PFSK-1 (cell line): ENCODE data around the gene TRPM5.

Experiments
- FOXP2 ChIP-seq: optimal IDR thresholded peaks from 2 replicates; pipeline ENCODE3; 2011; ENCODE audit warnings: borderline replicate concordance, control low read depth, inconsistent platforms; ENCODE audit not compliant: insufficient read depth; ENCODE audit errors: extremely low read length, extremely low read depth
- POLR2AphosphoS5 ChIP-seq: IDR thresholded peaks from 2 replicates; pipeline ENCODE4 v1.6.1; 2012; ENCODE audit warnings: low read depth, mild to moderate bottlenecking, control low read depth, low read length, moderate library complexity
- REST ChIP-seq, 2 experiments: IDR thresholded peaks; 2 replicates each; pipeline versions ENCODE4 v1.6.1 to v1.8.0; 2011 to 2012; ENCODE audit warnings: low read depth in 2 of 2, low read length in 2 of 2, control low read depth in 1 of 2, inconsistent platforms in 1 of 2, mild to moderate bottlenecking in 1 of 2, moderate library complexity in 1 of 2; ENCODE audit not compliant: insufficient read depth in 1 of 2
- SIN3A ChIP-seq: IDR thresholded peaks from 2 replicates; pipeline ENCODE4 v1.6.1; 2012; ENCODE audit warnings: mild to moderate bottlenecking, low read length, moderate library complexity, borderline replicate concordance; ENCODE audit not compliant: insufficient read depth
- TAF1 ChIP-seq: IDR thresholded peaks from 2 replicates; pipeline ENCODE4 v1.6.1; 2012; ENCODE audit warnings: low read length, control low read depth, borderline replicate concordance; ENCODE audit not compliant: insufficient read depth

The TRPM5 gene

GRCh38 chr11:2406878-2407410, 37.4 kb downstream of the TRPM5 start:
- TF ChIP-seq TAF1 = no peak
- TF ChIP-seq REST (IDR thresholded peaks at IDR 0.05; ENCODE audit: insufficient read depth in 1 of 2, low read depth in 2 of 2, low read length in 2 of 2) = no peak
- no peak for TF ChIP-seq POLR2AphosphoS5
- TF ChIP-seq SIN3A = no peak
- TF ChIP-seq FOXP2 = no peak

DNA sequence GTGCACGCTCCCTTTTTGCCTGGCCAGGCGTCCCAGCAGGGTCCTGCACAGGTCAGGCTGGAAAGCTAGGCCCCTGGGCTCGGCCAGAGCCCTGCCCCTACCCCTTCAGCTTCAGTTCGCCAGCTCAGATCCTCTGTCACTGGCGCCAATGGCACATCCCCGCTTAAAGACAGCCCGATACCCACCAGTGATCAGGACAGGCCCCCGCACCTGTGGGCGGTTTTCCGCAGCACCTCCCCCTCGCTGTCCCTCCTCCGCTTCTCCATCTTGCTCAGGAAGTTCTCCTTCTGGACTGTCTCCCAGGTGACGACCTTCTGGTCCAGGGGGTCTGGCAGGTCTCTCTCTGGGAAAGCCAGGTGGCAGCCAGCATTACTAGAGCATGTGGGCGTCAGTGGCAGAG, 37.9 kb downstream of the TRPM5 start:
- TF ChIP-seq REST (IDR thresholded peaks at IDR 0.05; ENCODE audit: insufficient read depth in 1 of 2, low read depth in 2 of 2, low read length in 2 of 2) (no peak), POLR2AphosphoS5 (no peak), SIN3A (no peak), FOXP2 (no peak), TAF1 (no peak)

DNA sequence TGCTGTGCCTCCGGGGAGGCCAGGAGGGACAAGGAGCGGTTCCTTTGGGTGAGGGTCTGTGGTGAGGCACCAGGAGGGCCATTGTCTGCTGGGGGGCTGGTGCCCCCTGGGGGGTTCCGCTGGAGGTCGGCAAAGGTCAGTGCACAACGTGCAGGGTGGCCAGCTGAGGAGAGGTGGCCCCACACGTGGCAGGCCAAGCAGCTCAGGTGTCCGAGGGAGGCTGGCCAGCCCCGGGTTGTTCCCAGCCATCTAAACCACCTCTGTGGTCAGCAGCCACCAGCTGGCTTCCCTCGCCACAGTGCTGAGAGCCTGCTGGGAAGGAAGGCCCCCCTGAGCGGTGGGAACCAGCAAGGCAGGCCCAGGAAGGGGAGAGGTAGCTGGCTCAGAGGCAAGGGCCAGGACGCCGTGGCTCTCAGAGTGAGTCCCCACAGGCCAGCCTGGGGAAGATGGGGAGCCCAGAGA, 39.5 kb downstream of the TRPM5 start:
- TF ChIP-seq TAF1 = no peak
- TF ChIP-seq POLR2AphosphoS5 = no peak
- TF ChIP-seq FOXP2 = no peak
- no peak for TF ChIP-seq REST (IDR thresholded peaks at IDR 0.05; ENCODE audit: insufficient read depth in 1 of 2, low read depth in 2 of 2, low read length in 2 of 2)
- TF ChIP-seq SIN3A = no peak

DNA sequence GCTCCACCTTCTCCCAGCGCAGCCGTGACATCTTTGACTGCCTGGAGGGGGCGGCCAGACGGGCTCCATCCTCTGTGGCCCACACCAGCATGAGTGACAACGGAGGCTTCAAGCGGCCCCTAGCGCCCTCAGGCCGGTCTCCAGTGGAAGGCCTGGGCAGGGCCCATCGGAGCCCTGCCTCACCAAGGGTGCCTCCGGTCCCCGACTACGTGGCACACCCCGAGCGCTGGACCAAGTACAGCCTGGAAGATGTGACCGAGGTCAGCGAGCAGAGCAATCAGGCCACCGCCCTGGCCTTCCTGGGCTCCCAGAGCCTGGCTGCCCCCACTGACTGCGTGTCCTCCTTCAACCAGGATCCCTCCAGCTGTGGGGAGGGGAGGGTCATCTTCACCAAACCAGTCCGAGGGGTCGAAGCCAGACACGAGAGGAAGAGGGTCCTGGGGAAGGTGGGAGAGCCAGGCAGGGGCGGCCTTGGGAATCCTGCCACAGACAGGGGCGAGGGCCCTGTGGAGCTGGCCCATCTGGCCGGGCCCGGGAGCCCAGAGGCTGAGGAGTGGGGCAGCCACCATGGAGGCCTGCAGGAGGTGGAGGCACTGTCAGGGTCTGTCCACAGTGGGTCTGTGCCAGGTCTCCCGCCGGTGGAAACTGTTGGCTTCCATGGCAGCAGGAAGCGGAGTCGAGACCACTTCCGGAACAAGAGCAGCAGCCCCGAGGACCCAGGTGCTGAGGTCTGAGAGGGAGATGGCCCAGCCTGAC, 41.2 kb downstream of the TRPM5 start:
- TF ChIP-seq REST (IDR thresholded peaks at IDR 0.05; ENCODE audit: insufficient read depth in 1 of 2, low read depth in 2 of 2, low read length in 2 of 2) (no peak), FOXP2 (no peak), TAF1 (no peak), POLR2AphosphoS5 (no peak), SIN3A (no peak)
